ENCODE data around the gene PBX3.

GRCh38 chr9:125706651-125707471, 40.3 kb upstream of the PBX3 start, which contains the start of gene MAPKAP1:
- no peak for TF ChIP-seq CTCF (conservative IDR thresholded peaks at IDR 0.05 in 1 of 2, IDR thresholded peaks at IDR 0.05 in 1 of 2; ENCODE audit: low read depth in 1 of 2, low read length in 2 of 2)
- no peak for TF ChIP-seq EZH2 (IDR thresholded peaks at IDR 0.05; ENCODE audit: low read length, missing control alignments)
